GM12878 (cell line): ENCODE results near the gene RPUSD1. TPM values are rescaled to one million over a fixed set of nuclear protein-coding genes. Genes with fewer than 3 reads are reported as not detected.

Experiments
- ATAC-seq: fragments of 200-7000 bp; cut with Tn5 transposase; 3 replicates; pipeline ENCODE4 v1.9.1; 2020; ENCODE audit warnings: mild to moderate bottlenecking, moderate library complexity
- BruUV-seq: library from RNA; stranded (reverse); fragments of 400-500 nt; replicated peaks from 2 replicates; lab custom pipeline; 2021; lab: Mats Ljungman, UMichigan
- CTCF ChIA-PET: fragments of 300-600 bp; sonication (Branson Sonifier 250); formaldehyde crosslinking; extraction: SDS; loops from one replicate; lab custom pipeline; 2021; ENCODE audit warnings: inconsistent platforms; lab: Yijun Ruan, JAX
- POLR2A ChIA-PET: fragments of 350-600 bp; formaldehyde crosslinking; extraction: SDS; loops from one replicate; lab custom pipeline; 2021; ENCODE audit warnings: inconsistent platforms; lab: Charles Lee
- RAD21 ChIA-PET: fragments of 300-600 bp; sonication (Branson Sonifier 250); formaldehyde crosslinking; loops from one replicate; lab custom pipeline; 2023; ENCODE audit warnings: antibody characterized with exemption; ENCODE audit not compliant: unreplicated experiment; lab: Charles Lee
- SMC1A ChIA-PET: fragments of 300-600 bp; sonication (Branson Sonifier 250); formaldehyde crosslinking; loops from one replicate; lab custom pipeline; 2023; ENCODE audit not compliant: unreplicated experiment, uncharacterized antibody; lab: Charles Lee
- DNase-seq: peaks from one replicate; pipeline ENCODE4 v3.0.0-alpha.2; 2011; ENCODE audit warnings: low read depth, low spot score
- FAIRE-seq: peaks from 3 replicates; lab custom pipeline; 2011; peaks lifted over from hg19 to GRCh38; lab: Jason Lieb, UNC
- H2AFZ ChIP-seq: 2 replicates; pipeline ENCODE4 v1.6.0; 2011; ENCODE audit warnings: low read depth, low read length, control low read depth; ENCODE audit not compliant: control insufficient read depth
- H3K27ac ChIP-seq: 2 replicates; pipeline ENCODE4 v1.5.1; 2011; ENCODE audit warnings: control low read depth; ENCODE audit not compliant: control insufficient read depth, insufficient read depth
- H3K27me3 ChIP-seq, 2 experiments: replicated peaks in 1 of 2; 2 replicates each; pipeline versions ENCODE4 v1.6.0 to v1.6.1; 2011; ENCODE audit warnings: low read length in 1 of 2; ENCODE audit not compliant: control insufficient read depth in 2 of 2, insufficient read depth in 2 of 2
- H3K36me3 ChIP-seq, 2 experiments: 2 replicates each; pipeline ENCODE4 v1.5.1; 2011; ENCODE audit warnings: low read length in 1 of 2; ENCODE audit not compliant: control insufficient read depth in 2 of 2, insufficient read depth in 2 of 2
- H3K4me1 ChIP-seq: 2 replicates; pipeline ENCODE4 v1.6.1; 2011; ENCODE audit warnings: mild to moderate bottlenecking, low read length, moderate library complexity, mixed read lengths; ENCODE audit not compliant: control insufficient read depth, insufficient read depth
- H3K4me2 ChIP-seq: 2 replicates; pipeline ENCODE4 v1.6.0; 2011; ENCODE audit warnings: control low read depth; ENCODE audit not compliant: control insufficient read depth, insufficient read depth
- H3K4me3 ChIP-seq: fragments of 200-600 bp; sonication (generic); 2 replicates; pipeline ENCODE4 v1.5.1; 2016
- H3K79me2 ChIP-seq: 2 replicates; pipeline ENCODE4 v1.6.0; 2011; ENCODE audit warnings: low read length; ENCODE audit not compliant: control insufficient read depth, insufficient read depth
- H3K9ac ChIP-seq: 2 replicates; pipeline ENCODE4 v1.8.0; 2011; ENCODE audit warnings: low read length, control low read depth, mixed read lengths; ENCODE audit not compliant: control insufficient read depth, insufficient read depth
- H3K9me3 ChIP-seq: replicated peaks from 3 replicates; pipeline ENCODE4 v1.5.1; 2011; ENCODE audit warnings: mild to moderate bottlenecking, low read length; ENCODE audit not compliant: control insufficient read depth, insufficient read depth
- H4K20me1 ChIP-seq: 2 replicates; pipeline ENCODE4 v1.6.0; 2011; ENCODE audit not compliant: control insufficient read depth, insufficient read depth
- BMI1 ChIP-seq: fragments of 450-650 bp; IDR thresholded peaks from 2 replicates; pipeline ENCODE4 v1.6.1; 2016; ENCODE audit warnings: mild to moderate bottlenecking, moderate library complexity, borderline replicate concordance
- MXI1 ChIP-seq: fragments of 150-350 bp; IDR thresholded peaks from 2 replicates; pipeline ENCODE4 v1.6.1; 2011; ENCODE audit warnings: low read depth, mild to moderate bottlenecking, inconsistent platforms, low read length, improper control_type of control experiment
- RAD51 ChIP-seq: fragments of 450-650 bp; IDR thresholded peaks from 2 replicates; pipeline ENCODE4 v1.6.1; 2016; ENCODE audit warnings: moderate library complexity, mild to moderate bottlenecking, inconsistent platforms
- WGBS: methylation state at CpG from one replicate; pipeline ENCODE4 v1.1.6; 2016; ENCODE audit warnings: low lambda C conversion rate; ENCODE audit not compliant: insufficient replicate concordance, insufficient coverage; ENCODE audit errors: missing lambda C conversion rate; 5-methylcytosine and 5-hydroxymethylcytosine counted together
- in situ Hi-C: fragments of 300-500 bp; cut with MboI; formaldehyde crosslinking; loops from 9 replicates; pipeline ENCODE4 v1.14.3; 2018; ENCODE audit warnings: mixed read lengths
- intact Hi-C: fragments of 100-400 bp; cut with micrococcal nuclease; formaldehyde crosslinking; loops from one replicate; pipeline ENCODE4 v1.14.2; 2022; ENCODE audit not compliant: unreplicated experiment
- polyA plus RNA-seq, 11 experiments: library from polyadenylated mRNA; depleted of rRNA in 4 of 11; unstranded in 6 of 11; stranded (reverse) in 5 of 11; fragments of >200 nt; fragmentation: Nextera tagmentation in 4 of 11; fragmentation: Illumina TruSeq in 1 of 11; extraction: Ambion mirVana in 4 of 11; extraction: Trizol in 1 of 11; gene quantifications; 1 replicate in 1 of 11; 2 replicates in 10 of 11; pipeline versions ENCODE4 v1.2.1 to v1.2.3, GENCODE V29; 2011 to 2016; ENCODE audit warnings: inconsistent platforms in 2 of 11, missing spikeins in 2 of 11, low read depth in 1 of 11
- total RNA-seq, 4 experiments: library from RNA; depleted of rRNA in 3 of 4; stranded (reverse); fragments of >200 nt in 3 of 4; fragmentation: Illumina TruSeq in 1 of 4; extraction: Trizol in 1 of 4; gene quantifications; 2 replicates each; pipeline versions ENCODE4 v1.2.1 to v1.2.3, GENCODE V29; 2013 to 2021
- TF ChIP-seq, protein P1 (sequence below): IDR thresholded peaks from 2 replicates; pipeline ENCODE4 v1.6.1; 2012; ENCODE audit warnings: low read depth, low read length, improper control_type of control experiment
- TF ChIP-seq, protein P2 (sequence below): fragments of 450-650 bp; IDR thresholded peaks from 2 replicates; pipeline ENCODE4 v1.6.1; 2017; ENCODE audit warnings: antibody characterized with exemption, mild to moderate bottlenecking, moderate library complexity

RPUSD1 gene
- total and polyA plus RNA-seq, 10 of the 15 experiments (the other 5 are each of a cell fraction or from before 2014, with no cell fraction given) = 0.55 to 49.9 (median 21.1) TPM

GRCh38 chr16:751152-752006 lies 36.8 kb downstream of the RPUSD1 start:
- ATAC-seq = no peak
- no peak overlapping the region for H2AFZ ChIP-seq
- no peaks in the 10 kb centered on the region for H4K20me1 ChIP-seq
- intact Hi-C loops (no loop called here), in situ Hi-C loops (no loop called here)
- H3K9ac ChIP-seq = no peak overlapping the region
- H3K79me2 ChIP-seq = no peaks in the 10 kb centered on the region
- H3K27me3 ChIP-seq = no peaks in the 10 kb centered on the region; a peak in 2 of 4 replicates
- H3K9me3 ChIP-seq = no peaks in the 10 kb centered on the region
- TF ChIP-seq, protein P1, sequence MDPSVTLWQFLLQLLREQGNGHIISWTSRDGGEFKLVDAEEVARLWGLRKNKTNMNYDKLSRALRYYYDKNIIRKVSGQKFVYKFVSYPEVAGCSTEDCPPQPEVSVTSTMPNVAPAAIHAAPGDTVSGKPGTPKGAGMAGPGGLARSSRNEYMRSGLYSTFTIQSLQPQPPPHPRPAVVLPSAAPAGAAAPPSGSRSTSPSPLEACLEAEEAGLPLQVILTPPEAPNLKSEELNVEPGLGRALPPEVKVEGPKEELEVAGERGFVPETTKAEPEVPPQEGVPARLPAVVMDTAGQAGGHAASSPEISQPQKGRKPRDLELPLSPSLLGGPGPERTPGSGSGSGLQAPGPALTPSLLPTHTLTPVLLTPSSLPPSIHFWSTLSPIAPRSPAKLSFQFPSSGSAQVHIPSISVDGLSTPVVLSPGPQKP = no peak
- TF ChIP-seq BMI1 = no peak
- TF ChIP-seq RAD51 = no peak
- TF ChIP-seq, protein P2, sequence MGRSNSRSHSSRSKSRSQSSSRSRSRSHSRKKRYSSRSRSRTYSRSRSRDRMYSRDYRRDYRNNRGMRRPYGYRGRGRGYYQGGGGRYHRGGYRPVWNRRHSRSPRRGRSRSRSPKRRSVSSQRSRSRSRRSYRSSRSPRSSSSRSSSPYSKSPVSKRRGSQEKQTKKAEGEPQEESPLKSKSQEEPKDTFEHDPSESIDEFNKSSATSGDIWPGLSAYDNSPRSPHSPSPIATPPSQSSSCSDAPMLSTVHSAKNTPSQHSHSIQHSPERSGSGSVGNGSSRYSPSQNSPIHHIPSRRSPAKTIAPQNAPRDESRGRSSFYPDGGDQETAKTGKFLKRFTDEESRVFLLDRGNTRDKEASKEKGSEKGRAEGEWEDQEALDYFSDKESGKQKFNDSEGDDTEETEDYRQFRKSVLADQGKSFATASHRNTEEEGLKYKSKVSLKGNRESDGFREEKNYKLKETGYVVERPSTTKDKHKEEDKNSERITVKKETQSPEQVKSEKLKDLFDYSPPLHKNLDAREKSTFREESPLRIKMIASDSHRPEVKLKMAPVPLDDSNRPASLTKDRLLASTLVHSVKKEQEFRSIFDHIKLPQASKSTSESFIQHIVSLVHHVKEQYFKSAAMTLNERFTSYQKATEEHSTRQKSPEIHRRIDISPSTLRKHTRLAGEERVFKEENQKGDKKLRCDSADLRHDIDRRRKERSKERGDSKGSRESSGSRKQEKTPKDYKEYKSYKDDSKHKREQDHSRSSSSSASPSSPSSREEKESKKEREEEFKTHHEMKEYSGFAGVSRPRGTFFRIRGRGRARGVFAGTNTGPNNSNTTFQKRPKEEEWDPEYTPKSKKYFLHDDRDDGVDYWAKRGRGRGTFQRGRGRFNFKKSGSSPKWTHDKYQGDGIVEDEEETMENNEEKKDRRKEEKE = no peak
- TF ChIP-seq MXI1 = no peak
- SMC1A ChIA-PET = no interaction called here
- CTCF ChIA-PET = interaction anchor here (1.1 kb wide), 1 partner anchor 39 kb away, joined by 7 read pairs; no protein-coding TSS in a partner anchor
- no TSS peak for BruUV-seq
- POLR2A ChIA-PET = interaction anchor here (0.5 to 0.9 kb wide), 2 partner anchors 8 to 10 kb away, joined by 3 read pairs; partner anchors contain the start of gene CIAO3
- no peaks in the 10 kb centered on the region for H3K4me1 ChIP-seq
- no peak overlapping the region for H3K4me3 ChIP-seq
- no peak overlapping the region for H3K27ac ChIP-seq
- no peak overlapping the region for H3K4me2 ChIP-seq
- no peak for FAIRE-seq
- WGBS = 57% methylated on average over 35 of the region's 39 CpGs
- DNase-seq = no peak
- RAD21 ChIA-PET = no interaction called here
- no peaks in the 10 kb centered on the region for H3K36me3 ChIP-seq
